Testis (tissue), 3 donors: ENCODE data around the gene TUBG2. TPM values are rescaled to one million over a fixed set of nuclear protein-coding genes. Genes with fewer than 3 reads are reported as not detected.

Experiments
- DNase-seq: peaks from one replicate; pipeline ENCODE4 v3.0.0-alpha.2; 2019
- H3K27ac ChIP-seq, 2 donors: fragments of 200-600 bp; sonication (generic); one replicate each; pipeline ENCODE4 v1.5.1; 2019
- H3K27me3 ChIP-seq: fragments of 200-600 bp; sonication (generic); one replicate; pipeline ENCODE4 v1.5.1; 2019
- H3K36me3 ChIP-seq: fragments of 200-600 bp; sonication (generic); one replicate; pipeline ENCODE4 v1.5.1; 2017; ENCODE audit warnings: low read depth; ENCODE audit errors: missing control alignments
- H3K4me1 ChIP-seq: fragments of 200-600 bp; sonication (generic); one replicate; pipeline ENCODE4 v1.5.1; 2019
- H3K4me3 ChIP-seq, 2 donors: fragments of 200-600 bp; sonication (generic); one replicate each; pipeline ENCODE4 v1.5.1; 2017 to 2019
- H3K9me3 ChIP-seq: fragments of 200-600 bp; sonication (generic); one replicate; pipeline ENCODE4 v1.5.1; 2017
- POLR2A ChIP-seq: fragments of 450-650 bp; IDR thresholded peaks from one replicate; pipeline ENCODE4 v1.6.1; 2017; ENCODE audit warnings: antibody characterized with exemption, mild to moderate bottlenecking, moderate library complexity
- WGBS, 2 donors: methylation state at CpG; one replicate each; pipeline ENCODE4 v1.1.5; 2018; 5-methylcytosine and 5-hydroxymethylcytosine counted together
- intact Hi-C: fragments of 100-400 bp; cut with DNase I; formaldehyde crosslinking; loops from one replicate; pipeline ENCODE4 v1.15.1; 2023; ENCODE audit warnings: low total_unique reads
- polyA plus RNA-seq: library from polyadenylated mRNA; stranded (reverse); fragments of 350-450 nt; fragmentation: Illumina TruSeq; extraction: RNeasy Lipid Tissue Mini Kit (QIAGEN cat#74804); gene quantifications from one replicate; pipeline ENCODE4 v1.2.3, GENCODE V29; 2014; ENCODE audit warnings: low read depth, low replicate concordance; ENCODE audit not compliant: insufficient read depth
- total RNA-seq, 2 donors: library from RNA; depleted of rRNA; stranded (reverse); fragments of >200 nt; gene quantifications; one replicate each; pipeline ENCODE4 v1.2.3, GENCODE V29; 2016
- TF ChIP-seq, protein P1 (sequence below), 3 experiments: fragments of 450-650 bp in 2 of 3; fragments of 200-600 bp in 1 of 3; sonication (generic) in 1 of 3; IDR thresholded peaks; one replicate each; pipeline ENCODE4 v1.5.1; 2016 to 2019; ENCODE audit warnings: antibody characterized with exemption in 3 of 3, mild to moderate bottlenecking in 2 of 3, moderate library complexity in 1 of 3

Gene TUBG2
- total and polyA plus RNA-seq, 3 donors from 2014 or later, result 30.6 to 57.5 (median 50.4) TPM

DNA sequence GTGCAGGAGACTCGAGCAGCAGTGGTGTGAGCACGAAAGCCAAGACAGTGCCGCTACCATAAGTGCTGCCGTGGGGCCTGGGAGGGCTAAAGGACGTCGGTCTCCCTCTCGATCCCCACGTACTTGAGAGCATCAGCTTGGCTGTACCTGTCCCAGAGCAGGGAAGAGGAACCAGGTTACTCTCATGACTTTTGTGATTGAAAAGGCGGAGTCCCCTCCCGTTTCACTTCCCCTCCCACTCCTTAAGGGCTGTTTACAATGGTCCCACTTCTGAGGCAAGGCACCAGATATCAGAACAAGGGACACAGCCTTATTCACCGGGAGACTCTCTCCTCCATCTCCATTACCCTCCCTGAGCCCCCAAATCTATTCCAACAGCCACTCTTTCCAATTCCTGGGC lies 43.4 kb downstream of the TUBG2 start:
- intact Hi-C loops, result no loop called here
- Histone ChIP-seq H3K36me3 (no peaks in the 10 kb centered on the region), H3K27ac (no peak overlapping the region), H3K4me1 (peaks cover 8% of the 10 kb centered on the region), H3K4me3 (no peak overlapping the region), H3K9me3 (no peaks in the 10 kb centered on the region), H3K27me3 (no peaks in the 10 kb centered on the region)
- no peak for DNase-seq
- 82 to 90% methylated on average over 11 of the region's 11 CpGs for WGBS, 2 donors
- TF ChIP-seq POLR2A, result no peak
- TF ChIP-seq, protein P1, sequence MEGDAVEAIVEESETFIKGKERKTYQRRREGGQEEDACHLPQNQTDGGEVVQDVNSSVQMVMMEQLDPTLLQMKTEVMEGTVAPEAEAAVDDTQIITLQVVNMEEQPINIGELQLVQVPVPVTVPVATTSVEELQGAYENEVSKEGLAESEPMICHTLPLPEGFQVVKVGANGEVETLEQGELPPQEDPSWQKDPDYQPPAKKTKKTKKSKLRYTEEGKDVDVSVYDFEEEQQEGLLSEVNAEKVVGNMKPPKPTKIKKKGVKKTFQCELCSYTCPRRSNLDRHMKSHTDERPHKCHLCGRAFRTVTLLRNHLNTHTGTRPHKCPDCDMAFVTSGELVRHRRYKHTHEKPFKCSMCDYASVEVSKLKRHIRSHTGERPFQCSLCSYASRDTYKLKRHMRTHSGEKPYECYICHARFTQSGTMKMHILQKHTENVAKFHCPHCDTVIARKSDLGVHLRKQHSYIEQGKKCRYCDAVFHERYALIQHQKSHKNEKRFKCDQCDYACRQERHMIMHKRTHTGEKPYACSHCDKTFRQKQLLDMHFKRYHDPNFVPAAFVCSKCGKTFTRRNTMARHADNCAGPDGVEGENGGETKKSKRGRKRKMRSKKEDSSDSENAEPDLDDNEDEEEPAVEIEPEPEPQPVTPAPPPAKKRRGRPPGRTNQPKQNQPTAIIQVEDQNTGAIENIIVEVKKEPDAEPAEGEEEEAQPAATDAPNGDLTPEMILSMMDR (IDR thresholded peaks at IDR 0.05), result no peak

DNA sequence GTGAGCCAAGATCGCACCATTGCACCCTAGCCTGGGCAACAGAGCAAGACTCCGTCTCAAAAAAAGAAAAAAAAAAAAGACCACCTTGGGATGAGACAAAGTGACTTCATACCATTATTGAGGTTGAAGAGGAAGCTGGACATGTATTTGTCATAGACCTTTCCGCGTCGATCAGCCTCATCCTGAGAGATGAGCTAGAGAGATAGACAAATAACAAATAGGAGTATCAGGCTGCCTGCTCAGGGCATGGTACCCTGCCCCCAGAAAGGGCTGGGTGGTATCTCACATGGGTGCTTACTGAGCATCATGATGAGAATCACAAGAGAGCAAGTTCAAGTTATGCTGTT lies 45.4 kb downstream of the TUBG2 start:
- H3K4me3 ChIP-seq, result no peak overlapping the region
- no peak for DNase-seq
- intact Hi-C loops, result no loop called here
- no peaks in the 10 kb centered on the region for H3K36me3 ChIP-seq
- TF ChIP-seq, protein P1 (IDR thresholded peaks at IDR 0.05), result no peak
- 93 to 95% methylated on average over 5 of the region's 5 CpGs for WGBS, 2 donors
- peaks cover 3% of the 10 kb centered on the region for H3K4me1 ChIP-seq
- no peaks in the 10 kb centered on the region for H3K27me3 ChIP-seq
- H3K9me3 ChIP-seq, result no peaks in the 10 kb centered on the region
- no peak overlapping the region for H3K27ac ChIP-seq

DNA sequence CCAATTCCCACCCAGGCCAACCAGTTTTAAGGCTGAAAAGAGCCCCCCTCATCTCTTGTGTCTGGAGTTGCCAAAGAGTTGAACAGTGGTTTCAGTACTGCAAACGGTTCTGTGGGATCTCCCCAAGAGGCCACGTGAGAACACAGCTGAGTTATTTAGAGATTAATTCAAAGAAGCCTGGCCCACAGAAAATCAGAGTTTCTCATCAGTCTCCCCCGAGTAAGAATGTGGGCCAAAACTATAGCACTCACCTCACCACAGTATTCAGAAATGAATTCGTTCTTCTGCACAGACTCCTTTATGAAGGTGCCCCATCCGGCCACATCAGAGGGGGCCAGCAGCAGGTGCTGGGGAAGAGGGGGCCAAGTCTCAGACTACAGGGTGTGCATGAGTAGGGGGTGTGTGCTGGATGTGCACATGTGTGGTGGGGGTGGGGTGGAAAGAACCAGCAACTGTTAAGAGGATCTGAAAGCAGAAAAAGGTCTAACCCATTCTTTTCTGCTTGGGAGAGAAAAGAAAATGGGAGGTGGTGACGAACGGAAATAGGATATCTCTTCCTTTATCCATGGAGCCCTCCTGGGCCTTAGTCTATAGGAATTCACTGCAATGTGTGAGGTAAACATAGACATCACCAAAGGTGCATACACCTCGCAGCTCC lies 45.9 kb downstream of the TUBG2 start:
- 83 to 88% methylated on average over 8 of the region's 8 CpGs for WGBS, 2 donors
- Histone ChIP-seq H3K27ac (no peak overlapping the region), H3K27me3 (no peaks in the 10 kb centered on the region), H3K4me1 (peaks cover 3% of the 10 kb centered on the region), H3K9me3 (no peaks in the 10 kb centered on the region), H3K4me3 (no peak overlapping the region), H3K36me3 (no peaks in the 10 kb centered on the region)
- no peak for TF ChIP-seq POLR2A
- TF ChIP-seq, protein P1 (IDR thresholded peaks at IDR 0.05), result no peak
- intact Hi-C loops, result no loop called here
- DNase-seq, result no peak

DNA sequence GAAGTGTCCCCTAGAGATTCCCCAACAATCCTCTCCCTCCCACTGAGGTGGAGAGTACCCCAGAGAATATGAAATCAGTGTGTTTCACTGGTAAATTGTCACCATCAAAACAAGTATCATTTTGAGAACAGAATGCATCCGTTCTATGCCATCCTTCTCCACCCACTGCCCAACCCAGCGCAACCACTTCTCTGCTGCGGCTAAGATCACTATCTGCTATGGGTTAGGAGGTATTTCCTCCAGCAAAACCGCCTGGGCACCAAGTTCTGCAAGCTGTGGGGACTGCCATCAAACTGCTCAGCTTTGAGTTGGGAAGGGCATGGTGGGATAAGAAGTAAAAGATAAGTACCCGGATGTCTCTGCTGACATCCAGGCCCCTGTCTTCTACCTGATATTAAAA lies 47.6 kb downstream of the TUBG2 start:
- Histone ChIP-seq H3K36me3 (no peaks in the 10 kb centered on the region), H3K4me1 (peaks cover 3% of the 10 kb centered on the region), H3K4me3 (no peak overlapping the region), H3K27me3 (no peaks in the 10 kb centered on the region), H3K9me3 (no peaks in the 10 kb centered on the region), H3K27ac (no peak overlapping the region)
- 77 to 89% methylated on average over 5 of the region's 5 CpGs for WGBS, 2 donors
- no peak for TF ChIP-seq POLR2A
- TF ChIP-seq, protein P1 (IDR thresholded peaks at IDR 0.05), result no peak
- no peak for DNase-seq
- intact Hi-C loops, result no loop called here

DNA sequence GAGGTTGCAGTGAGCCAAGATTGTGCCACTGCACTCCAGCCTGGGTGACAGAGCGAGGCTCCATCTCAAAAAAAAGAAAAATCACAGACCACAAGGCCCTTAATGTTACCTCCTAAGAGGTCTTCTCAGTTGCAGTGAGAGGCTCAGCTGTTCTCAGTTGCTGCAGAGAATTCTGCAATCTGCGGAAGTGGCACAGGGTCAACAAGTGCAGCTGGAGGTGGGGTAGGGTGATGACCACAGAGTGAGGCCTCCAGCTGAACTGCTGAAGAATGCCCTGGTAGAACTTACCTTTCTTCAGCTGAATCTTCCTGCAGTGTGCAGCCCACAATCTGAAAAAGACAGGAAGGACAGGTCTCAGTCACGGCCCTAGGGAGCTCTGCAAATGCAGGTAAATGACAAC lies 49.5 kb downstream of the TUBG2 start:
- H3K36me3 ChIP-seq, result no peaks in the 10 kb centered on the region
- intact Hi-C loops, result no loop called here
- WGBS, 2 donors, result 92 to 94% methylated on average over 3 of the region's 3 CpGs
- no peak overlapping the region for H3K27ac ChIP-seq
- no peak for DNase-seq
- H3K9me3 ChIP-seq, result no peaks in the 10 kb centered on the region
- no peak overlapping the region for H3K4me3 ChIP-seq
- TF ChIP-seq, protein P1 (IDR thresholded peaks at IDR 0.05), result no peak
- TF ChIP-seq POLR2A, result no peak
- H3K4me1 ChIP-seq, result peaks cover 3% of the 10 kb centered on the region
- H3K27me3 ChIP-seq, result no peaks in the 10 kb centered on the region
